GM21529 (cell line): ENCODE results near the gene AKT1S1.

Experiments used
- ATAC-seq: cut with Tn5 transposase; IDR thresholded peaks from one replicate; pipeline ENCODE4 v1.9.1; 2021; ENCODE audit not compliant: unreplicated experiment

Gene AKT1S1

GRCh38 chr19:49907745-49908446 is 30.7 kb upstream of the AKT1S1 start:
- ATAC-seq: no peak

- ATAC-seq: no peak
These were observed 29.9 kb upstream of the AKT1S1 start for GRCh38 chr19:49906879-49907564.

- no peak for ATAC-seq
These were observed 27.0 kb upstream of the AKT1S1 start for GRCh38 chr19:49904136-49904535.

- peak; percentile 47 for ATAC-seq
These were observed 19.9 kb upstream of the AKT1S1 start, which contains the start of gene IL4I1 for GRCh38 chr19:49896863-49897621. Gene IL4I1, minus strand, starts transcription at chr19:49896887. Its CDS starts 727 bp downstream, at chr19:49896160.

- no peak for ATAC-seq
These were observed 18.6 kb upstream of the AKT1S1 start for GRCh38 chr19:49895566-49896297.

GRCh38 chr19:49894879-49895565 is 17.9 kb upstream of the AKT1S1 start:
- ATAC-seq: no peak

GRCh38 chr19:49894011-49894664 is 17.0 kb upstream of the AKT1S1 start:
- no peak for ATAC-seq

GRCh38 chr19:49892716-49893115 is 15.6 kb upstream of the AKT1S1 start:
- ATAC-seq: no peak

- ATAC-seq: no peak
These were observed 14.2 kb upstream of the AKT1S1 start for GRCh38 chr19:49891393-49891792.

- no peak for ATAC-seq
These were observed 13.5 kb upstream of the AKT1S1 start for GRCh38 chr19:49890349-49891311.

GRCh38 chr19:49889687-49890348 is 12.7 kb upstream of the AKT1S1 start:
- no peak for ATAC-seq

- ATAC-seq: no peak
These were observed 12.0 kb upstream of the AKT1S1 start for GRCh38 chr19:49889038-49889686.

- ATAC-seq: no peak
These were observed 11.3 kb upstream of the AKT1S1 start for GRCh38 chr19:49888510-49888824.

GRCh38 chr19:49887665-49888509 is 10.7 kb upstream of the AKT1S1 start:
- ATAC-seq: no peak

GRCh38 chr19:49887037-49887664 is 10.0 kb upstream of the AKT1S1 start:
- ATAC-seq: no peak

GRCh38 chr19:49884760-49885159 is 7.6 kb upstream of the AKT1S1 start:
- no peak for ATAC-seq

GRCh38 chr19:49884109-49884508 is 7.0 kb upstream of the AKT1S1 start:
- no peak for ATAC-seq
